ENCODE results near the gene GRID1.

Gene GRID1

DNA sequence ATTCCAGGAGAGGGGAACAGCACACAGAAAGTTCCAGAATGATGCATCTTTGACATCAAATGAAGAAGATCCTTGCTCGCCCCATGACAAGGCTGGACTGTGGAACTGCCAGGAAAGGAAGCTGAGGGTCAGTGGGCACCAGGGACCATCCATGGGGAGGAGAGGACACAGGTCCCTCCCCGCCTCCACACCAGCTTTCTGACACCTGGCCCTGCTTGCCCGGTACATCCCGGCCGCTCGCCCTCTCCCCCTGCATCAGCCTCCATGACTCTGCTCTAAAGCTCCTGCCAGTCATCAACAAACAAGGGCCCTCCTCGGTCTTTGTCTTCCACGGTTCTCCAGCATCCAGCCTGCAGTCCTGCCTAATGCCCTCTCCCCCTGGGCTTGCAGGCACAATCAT lies 222.3 kb downstream of the GRID1 start:
- Histone ChIP-seq H3K27ac (no peak overlapping the region), H3K4me3 (no peak overlapping the region)

GRCh38 chr10:86141896-86142295 lies 224.7 kb downstream of the GRID1 start:
- no peak overlapping the region for H3K27ac ChIP-seq

DNA sequence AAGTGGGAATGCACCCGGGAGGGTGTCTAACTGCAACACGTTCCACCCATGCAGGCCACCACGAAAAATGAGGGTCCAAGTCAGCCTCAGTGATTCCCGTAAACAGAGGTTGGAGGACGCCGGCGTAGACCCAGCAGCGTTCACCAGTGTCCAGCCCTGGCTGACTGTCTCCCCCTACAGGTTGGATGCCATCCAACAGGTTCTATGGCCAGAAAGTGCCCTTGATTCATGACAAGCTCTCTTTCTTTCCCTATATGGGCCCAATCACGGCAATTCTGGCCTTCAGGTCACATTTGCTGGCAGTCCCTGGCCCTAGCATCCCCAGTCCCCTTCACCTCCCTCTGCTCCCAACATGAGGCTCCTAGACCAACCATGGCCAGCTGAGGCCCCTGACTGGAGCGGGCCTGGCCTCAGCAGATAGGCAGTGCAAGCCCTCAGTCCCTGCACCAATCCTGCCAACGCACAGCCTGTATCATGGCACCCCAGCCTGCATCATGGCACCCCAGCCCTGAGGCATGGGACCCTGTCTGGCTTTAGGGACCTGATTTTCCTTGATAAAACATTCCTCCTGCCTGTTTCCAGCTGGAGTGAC lies 227.4 kb downstream of the GRID1 start:
- Histone ChIP-seq H3K27ac (no peak overlapping the region), H3K4me3 (no peak overlapping the region)

More at GRCh38 chr10:86141896-86142295, 224.7 kb downstream of the GRID1 start:
- H3K4me3 ChIP-seq: no peak overlapping the region

GRCh38 chr10:86138551-86139065 lies 228.0 kb downstream of the GRID1 start:
- Histone ChIP-seq H3K4me3 (no peak overlapping the region), H3K27ac (no peak overlapping the region)

DNA sequence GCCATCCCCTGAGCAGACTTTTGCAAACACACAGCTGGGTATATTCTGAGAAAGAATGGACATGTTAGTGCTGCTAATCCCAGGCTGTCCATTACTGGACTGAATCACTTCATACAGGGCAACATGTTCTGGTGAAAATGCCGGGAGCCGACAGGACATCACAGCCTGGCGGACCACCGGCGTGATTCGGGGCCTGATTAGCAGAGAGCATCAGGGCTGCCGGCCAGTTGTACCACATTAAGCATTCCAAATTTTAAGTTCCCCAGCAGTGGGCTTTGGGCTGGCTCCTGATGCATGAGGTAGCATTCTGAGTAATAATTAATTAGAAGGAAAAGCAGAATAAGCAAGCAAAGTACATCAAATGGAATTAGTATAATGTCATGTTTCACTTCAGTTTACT lies 229.0 kb downstream of the GRID1 start:
- Histone ChIP-seq H3K27ac (no peak overlapping the region), H3K4me3 (no peak overlapping the region)

- no peak overlapping the region for H3K27ac ChIP-seq
Measured at GRCh38 chr10:86136934-86137333, 229.7 kb downstream of the GRID1 start.

GRCh38 chr10:86135191-86135590 lies 231.4 kb downstream of the GRID1 start:
- no peak overlapping the region for H3K27ac ChIP-seq
- no peak overlapping the region for H3K4me3 ChIP-seq

More at GRCh38 chr10:86136934-86137333, 229.7 kb downstream of the GRID1 start:
- no peak overlapping the region for H3K4me3 ChIP-seq

DNA sequence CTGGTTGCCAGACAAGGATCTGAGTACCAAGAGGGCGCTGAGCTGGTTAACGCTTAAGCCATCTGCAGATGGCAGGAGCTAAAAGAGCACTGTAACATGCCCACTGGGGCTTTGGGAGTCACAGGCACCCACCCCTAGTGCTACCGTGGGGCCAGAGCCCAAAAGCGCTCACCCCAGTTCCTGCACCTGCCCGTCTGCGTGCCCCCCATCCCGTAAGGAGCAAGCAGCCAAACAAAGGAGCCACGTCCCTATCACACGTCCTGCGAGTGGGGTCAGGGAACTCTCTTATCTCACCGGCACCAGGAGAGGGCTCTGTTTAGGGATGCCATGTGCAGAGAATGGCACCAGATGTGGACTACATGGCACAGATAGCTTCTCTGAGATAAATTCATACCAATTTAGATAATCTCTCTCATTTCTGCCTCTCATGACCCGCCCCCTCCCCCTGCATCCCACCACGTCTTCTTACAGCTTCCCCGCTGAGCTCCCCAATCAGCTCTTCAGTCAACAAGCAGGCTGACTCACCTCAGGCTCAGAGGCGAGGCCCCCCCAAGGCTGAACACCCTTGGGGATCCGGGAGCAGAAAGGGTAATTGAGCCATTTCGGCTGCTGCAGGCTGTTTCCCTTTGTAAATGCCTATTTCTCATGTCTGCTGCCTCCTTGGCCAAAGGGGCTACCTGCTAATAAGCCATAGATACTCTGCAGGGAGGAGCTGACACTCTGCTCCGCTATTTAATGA lies 235.7 kb downstream of the GRID1 start:
- Histone ChIP-seq H3K27ac (no peak overlapping the region), H3K4me3 (no peak overlapping the region)

GRCh38 chr10:86130041-86130440 lies 236.6 kb downstream of the GRID1 start:
- Histone ChIP-seq H3K27ac (no peak overlapping the region), H3K4me3 (no peak overlapping the region)

- H3K27ac ChIP-seq: no peak overlapping the region
Measured at GRCh38 chr10:86128360-86128759, 238.2 kb downstream of the GRID1 start.

GRCh38 chr10:86127274-86127819 lies 239.2 kb downstream of the GRID1 start:
- Histone ChIP-seq H3K27ac (no peak overlapping the region), H3K4me3 (no peak overlapping the region)

More at GRCh38 chr10:86128360-86128759, 238.2 kb downstream of the GRID1 start:
- no peak overlapping the region for H3K4me3 ChIP-seq

GRCh38 chr10:86124734-86125133 lies 241.9 kb downstream of the GRID1 start:
- no peak overlapping the region for H3K4me3 ChIP-seq

DNA sequence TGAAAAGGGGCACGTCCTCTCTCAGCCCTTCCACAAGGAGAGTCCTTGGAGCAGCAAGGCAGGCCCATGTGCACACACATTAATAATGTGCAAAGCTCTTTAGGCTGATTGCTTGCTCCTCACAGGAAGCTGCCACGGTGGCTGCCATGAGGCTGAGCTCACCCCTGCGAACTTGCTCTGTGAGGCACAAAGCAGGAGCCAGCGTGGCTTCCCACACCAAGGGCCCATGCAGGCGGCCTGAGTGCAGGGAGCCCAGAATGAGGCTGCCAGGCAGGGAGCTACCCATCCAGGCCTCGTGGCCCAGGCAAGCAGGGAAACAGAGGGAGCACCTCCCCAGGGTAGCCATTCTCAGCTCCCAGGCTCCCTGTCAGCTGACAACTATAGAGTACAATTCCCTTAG lies 242.9 kb downstream of the GRID1 start:
- no peak overlapping the region for H3K4me3 ChIP-seq

More at GRCh38 chr10:86124734-86125133, 241.9 kb downstream of the GRID1 start:
- no peak overlapping the region for H3K27ac ChIP-seq

DNA sequence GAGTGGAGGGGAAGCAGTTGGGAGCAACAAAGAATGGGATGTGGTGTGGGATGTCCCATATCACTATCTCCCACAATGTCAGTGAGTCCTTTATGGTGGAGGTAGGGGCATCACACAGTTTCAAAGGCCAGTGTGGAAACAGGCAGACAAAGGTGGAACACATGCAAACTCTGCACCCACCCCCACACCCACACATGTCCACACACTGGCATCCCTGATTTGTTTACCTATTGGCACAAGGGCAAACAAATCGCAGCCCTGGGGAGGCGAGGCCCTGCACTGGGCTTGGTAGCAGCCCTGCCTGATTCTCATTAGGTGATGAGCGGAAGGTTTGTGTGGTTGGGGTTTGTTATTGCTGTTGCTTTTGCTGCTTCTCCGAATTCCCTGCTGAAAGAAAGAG lies 243.3 kb downstream of the GRID1 start:
- no peak overlapping the region for H3K27ac ChIP-seq

More for the DNA sequence above, 242.9 kb downstream of the GRID1 start:
- H3K27ac ChIP-seq: no peak overlapping the region

GRCh38 chr10:86122646-86123045 lies 243.9 kb downstream of the GRID1 start:
- Histone ChIP-seq H3K4me3 (no peak overlapping the region), H3K27ac (no peak overlapping the region)

More for the DNA sequence above, 243.3 kb downstream of the GRID1 start:
- H3K4me3 ChIP-seq: no peak overlapping the region

- no peak overlapping the region for H3K4me3 ChIP-seq
- H3K27ac ChIP-seq: no peak overlapping the region
Measured at GRCh38 chr10:86121200-86121599, 245.4 kb downstream of the GRID1 start.

DNA sequence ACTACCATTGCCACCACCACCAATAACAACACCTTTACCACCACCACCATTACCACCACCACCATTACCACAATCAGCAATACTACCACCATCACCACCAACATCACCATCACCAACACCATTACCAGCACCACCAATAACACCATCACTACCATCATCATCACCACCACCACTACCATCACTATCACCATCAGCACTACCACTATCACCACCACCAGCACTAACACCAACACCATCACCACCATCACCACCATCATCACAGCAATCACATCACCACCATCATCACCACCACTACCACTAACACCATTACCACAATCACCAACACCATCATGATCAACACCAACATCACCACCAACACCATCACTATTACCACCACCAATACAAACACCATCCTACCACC lies 249.5 kb downstream of the GRID1 start:
- Histone ChIP-seq H3K27ac (no peak overlapping the region), H3K4me3 (no peak overlapping the region)

- H3K27ac ChIP-seq: no peak overlapping the region
Measured at GRCh38 chr10:86113983-86114382, 252.6 kb downstream of the GRID1 start.

DNA sequence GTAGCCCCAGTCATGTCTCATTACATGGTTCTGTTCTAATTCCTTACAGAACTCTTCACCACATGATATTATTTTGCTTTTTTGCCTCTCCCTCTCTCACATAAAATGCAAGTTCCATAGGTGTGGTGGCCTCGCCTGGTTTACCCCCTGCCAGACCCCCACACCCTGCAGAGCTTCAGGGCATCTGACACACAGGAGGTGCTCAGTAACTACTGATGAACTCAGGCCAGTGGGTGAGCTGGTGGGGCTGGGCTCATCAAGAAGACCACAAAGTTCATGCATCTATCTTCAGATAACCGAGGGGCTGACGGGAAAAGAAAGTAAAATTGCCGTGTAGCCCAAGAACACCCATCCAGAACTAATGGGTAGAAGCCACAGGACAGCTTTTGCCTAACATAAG lies 253.1 kb downstream of the GRID1 start:
- Histone ChIP-seq H3K4me3 (no peak overlapping the region), H3K27ac (no peak overlapping the region)

More at GRCh38 chr10:86113983-86114382, 252.6 kb downstream of the GRID1 start:
- H3K4me3 ChIP-seq: no peak overlapping the region

- Histone ChIP-seq H3K4me3 (no peak overlapping the region), H3K27ac (no peak overlapping the region)
Measured at GRCh38 chr10:86113044-86113443, 253.6 kb downstream of the GRID1 start.
